ENCODE data around the gene STARD10.

Gene STARD10

DNA sequence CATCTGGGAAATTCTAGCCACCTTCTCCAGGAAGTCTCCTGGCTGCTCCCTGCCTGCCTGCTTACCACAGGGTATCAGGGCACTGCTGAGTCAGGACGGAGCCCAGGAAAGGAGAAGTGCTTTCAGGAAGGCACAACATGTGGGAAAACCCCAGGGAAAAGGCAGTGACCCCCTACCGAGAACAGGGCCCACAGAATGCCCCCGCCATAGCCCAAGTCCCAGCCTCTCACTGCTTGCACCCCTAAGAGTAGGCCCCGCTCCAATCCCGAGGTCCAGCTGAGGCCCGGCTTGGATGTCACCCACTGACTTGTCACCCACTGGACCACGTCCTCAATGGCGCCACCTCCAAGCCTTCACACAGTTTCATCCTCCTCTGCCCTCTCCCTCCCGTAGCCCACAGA, 75.7 kb downstream of the STARD10 start:
- no peaks in the 10 kb centered on the region for H3K27me3 ChIP-seq (ENCODE audit: insufficient read depth, low read depth, severe bottlenecking)
- DNase-seq: no peak
- H3K9me3 ChIP-seq (ENCODE audit: severe bottlenecking): no peaks in the 10 kb centered on the region
- H3K27ac ChIP-seq: no peak overlapping the region
- peaks cover 11% of the 10 kb centered on the region; the same call in 1 of the 2 replicates for H3K36me3 ChIP-seq
- no peak overlapping the region for H3K4me3 ChIP-seq (ENCODE audit: low read depth, low read length)
- TF ChIP-seq CTCF (IDR thresholded peaks at IDR 0.05; ENCODE audit: low read depth, low read length): no peak

- Histone ChIP-seq H3K36me3 (peaks cover 8% of the 10 kb centered on the region; the same call in 1 of the 2 replicates), H3K27me3 (ENCODE audit: insufficient read depth, low read depth, severe bottlenecking) (no peaks in the 10 kb centered on the region), H3K4me3 (ENCODE audit: low read depth, low read length) (no peak overlapping the region), H3K9me3 (ENCODE audit: severe bottlenecking) (no peaks in the 10 kb centered on the region), H3K27ac (no peak overlapping the region)
- no peak for DNase-seq
- no peak for TF ChIP-seq CTCF (IDR thresholded peaks at IDR 0.05; ENCODE audit: low read depth, low read length)
Observed at GRCh38 chr11:72716788-72717435, 76.9 kb downstream of the STARD10 start.

DNA sequence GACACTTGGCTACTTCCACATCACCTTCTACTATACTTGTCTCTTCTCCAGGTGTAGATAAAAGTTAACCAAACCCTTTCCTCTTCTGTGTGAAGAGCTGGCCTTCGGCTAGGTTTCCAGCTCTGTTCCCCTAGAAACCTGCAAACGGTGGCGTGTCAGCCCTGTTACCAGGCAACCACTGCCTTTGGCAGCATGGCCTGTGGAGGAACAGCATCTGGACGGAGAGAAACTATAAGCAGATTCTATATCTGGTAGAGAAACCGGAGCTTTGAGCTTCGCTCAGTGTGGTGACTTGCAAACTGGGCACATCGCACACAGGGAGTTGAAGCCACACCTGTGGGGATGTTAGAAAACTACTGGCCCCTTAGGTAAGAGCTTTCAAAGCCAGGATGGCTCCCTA, 77.6 kb downstream of the STARD10 start:
- TF ChIP-seq CTCF (IDR thresholded peaks at IDR 0.05; ENCODE audit: low read depth, low read length): no peak
- no peak overlapping the region for H3K4me3 ChIP-seq (ENCODE audit: low read depth, low read length)
- H3K27ac ChIP-seq: no peak overlapping the region
- H3K27me3 ChIP-seq (ENCODE audit: insufficient read depth, low read depth, severe bottlenecking): no peaks in the 10 kb centered on the region
- H3K36me3 ChIP-seq: peaks cover 8% of the 10 kb centered on the region; the same call in 1 of the 2 replicates
- H3K9me3 ChIP-seq (ENCODE audit: severe bottlenecking): no peaks in the 10 kb centered on the region
- DNase-seq: no peak

- Histone ChIP-seq H3K36me3 (peaks cover 7% of the 10 kb centered on the region), H3K9me3 (ENCODE audit: severe bottlenecking) (no peaks in the 10 kb centered on the region), H3K4me3 (ENCODE audit: low read depth, low read length) (no peak overlapping the region), H3K27me3 (ENCODE audit: insufficient read depth, low read depth, severe bottlenecking) (no peaks in the 10 kb centered on the region), H3K27ac (no peak overlapping the region)
- TF ChIP-seq CTCF (IDR thresholded peaks at IDR 0.05; ENCODE audit: low read depth, low read length): no peak
- DNase-seq: no peak
Observed at GRCh38 chr11:72712841-72713240, 81.0 kb downstream of the STARD10 start.

DNA sequence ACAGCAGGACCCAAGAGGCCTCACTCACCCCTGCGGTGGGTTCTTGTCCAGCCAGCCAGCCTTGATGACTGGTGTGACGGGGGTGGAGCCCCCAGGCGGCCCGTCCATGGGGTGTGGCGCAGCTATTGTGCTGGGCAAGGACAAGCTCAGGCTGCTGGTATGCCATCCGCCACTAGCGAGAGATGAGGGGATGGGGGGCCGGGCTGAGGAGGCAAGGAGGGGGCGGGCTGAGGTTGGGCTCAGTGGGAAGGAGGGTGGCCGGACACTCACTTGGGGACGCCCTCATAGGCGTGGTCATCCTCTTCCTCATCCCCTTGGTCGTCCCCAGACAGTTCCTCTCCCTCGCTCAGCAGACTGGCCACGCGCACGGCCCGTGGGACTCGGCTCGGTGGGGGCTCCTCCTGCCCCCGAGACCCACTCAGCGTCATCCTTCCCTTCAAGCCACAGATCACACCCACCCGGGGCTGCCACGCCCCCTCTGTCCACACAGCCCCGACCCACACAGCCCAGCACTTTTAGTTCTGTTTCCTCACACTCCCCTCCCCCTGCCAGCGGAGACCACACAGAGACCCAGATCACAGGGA, 81.6 kb downstream of the STARD10 start:
- peaks cover 9% of the 10 kb centered on the region for H3K36me3 ChIP-seq
- no peaks in the 10 kb centered on the region for H3K9me3 ChIP-seq (ENCODE audit: severe bottlenecking)
- DNase-seq: no peak
- H3K27me3 ChIP-seq (ENCODE audit: insufficient read depth, low read depth, severe bottlenecking): no peaks in the 10 kb centered on the region
- no peak overlapping the region for H3K27ac ChIP-seq
- H3K4me3 ChIP-seq (ENCODE audit: low read depth, low read length): no peak overlapping the region
- TF ChIP-seq CTCF (IDR thresholded peaks at IDR 0.05; ENCODE audit: low read depth, low read length): no peak

DNA sequence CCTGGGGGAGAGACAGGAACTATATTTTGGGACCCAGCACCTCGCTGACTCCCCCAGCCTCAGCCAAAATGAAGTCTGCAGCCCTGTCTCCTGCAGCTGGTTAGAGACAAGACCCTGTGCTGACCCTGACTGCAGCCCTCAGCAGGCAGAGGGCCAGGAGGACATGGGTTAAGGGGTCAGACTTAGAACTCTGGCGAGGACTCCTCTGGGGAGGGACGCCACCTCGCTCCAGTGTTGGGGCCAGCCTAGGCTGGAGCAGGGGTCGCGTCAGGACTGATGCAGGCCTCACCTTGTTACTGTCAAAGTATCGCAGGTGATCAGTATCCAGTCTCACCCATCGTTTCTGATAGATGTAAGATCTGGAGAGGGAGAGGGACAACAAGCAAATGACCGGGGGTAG, 82.7 kb downstream of the STARD10 start:
- H3K27ac ChIP-seq: no peak overlapping the region
- peaks cover 9% of the 10 kb centered on the region for H3K36me3 ChIP-seq
- no peak overlapping the region for H3K4me3 ChIP-seq (ENCODE audit: low read depth, low read length)
- no peak for TF ChIP-seq CTCF (IDR thresholded peaks at IDR 0.05; ENCODE audit: low read depth, low read length)
- H3K27me3 ChIP-seq (ENCODE audit: insufficient read depth, low read depth, severe bottlenecking): no peaks in the 10 kb centered on the region
- no peak for DNase-seq
- H3K9me3 ChIP-seq (ENCODE audit: severe bottlenecking): no peaks in the 10 kb centered on the region

All from WERI-Rb-1 (cell line).